ENCODE measurements around the gene TRAPPC12. TPM values are rescaled to one million over a fixed set of nuclear protein-coding genes. Genes with fewer than 3 reads are reported as not detected.
A peak's percentile ranks its signal among the peaks of the same experiment; 100 is the strongest.

Gene TRAPPC12
- total RNA-seq, 2 donors from 2014 or later = 98.2 to 103 TPM

DNA sequence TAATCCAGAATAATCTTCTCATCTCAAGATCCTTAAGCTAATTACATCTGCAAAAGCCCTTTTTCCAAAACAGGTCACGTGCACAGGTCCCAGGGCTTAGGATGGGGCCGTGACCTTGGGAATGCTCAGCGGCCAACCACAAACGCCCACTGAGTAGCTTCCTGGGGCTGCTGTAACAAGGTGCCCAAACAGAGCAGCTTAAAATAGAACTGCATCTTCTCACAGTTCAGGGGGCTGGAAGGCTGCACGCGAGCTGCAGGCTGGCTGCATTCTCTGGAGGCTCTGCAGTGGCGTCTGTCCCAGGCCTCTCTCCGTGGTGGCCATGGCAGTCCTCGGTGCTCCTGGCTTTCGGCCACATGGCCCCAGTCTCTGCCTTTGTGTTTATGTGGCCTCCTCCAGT is 107.9 kb downstream of the TRAPPC12 start:
- Histone ChIP-seq H3K4me1 (ENCODE audit: control insufficient read depth, insufficient read depth, low read length) (no peaks in the 10 kb centered on the region), H3K27me3 (ENCODE audit: control insufficient read depth, insufficient read depth, low read length, poor library complexity, severe bottlenecking) (no peaks in the 10 kb centered on the region), H3K27ac (ENCODE audit: low read depth, low read length) (no peak overlapping the region), H3K9ac (ENCODE audit: extremely low read depth, low read length, poor library complexity, severe bottlenecking) (no peak overlapping the region), H3K36me3 (ENCODE audit: control insufficient read depth, insufficient read depth, low read length) (no peaks in the 10 kb centered on the region), H3K9me3 (ENCODE audit: control insufficient read depth, low read length) (no peaks in the 10 kb centered on the region), H3K4me3 (ENCODE audit: low read length) (no peak overlapping the region)
- H3K9me3 Mint-ChIP-seq = peaks cover 11% of the 10 kb centered on the region
- H3K27ac Mint-ChIP-seq = no peak overlapping the region
- no peaks in the 10 kb centered on the region for H3K4me1 Mint-ChIP-seq
- H3K36me3 Mint-ChIP-seq (ENCODE audit: low read depth) = peaks cover 9% of the 10 kb centered on the region
- TF ChIP-seq, protein P1, sequence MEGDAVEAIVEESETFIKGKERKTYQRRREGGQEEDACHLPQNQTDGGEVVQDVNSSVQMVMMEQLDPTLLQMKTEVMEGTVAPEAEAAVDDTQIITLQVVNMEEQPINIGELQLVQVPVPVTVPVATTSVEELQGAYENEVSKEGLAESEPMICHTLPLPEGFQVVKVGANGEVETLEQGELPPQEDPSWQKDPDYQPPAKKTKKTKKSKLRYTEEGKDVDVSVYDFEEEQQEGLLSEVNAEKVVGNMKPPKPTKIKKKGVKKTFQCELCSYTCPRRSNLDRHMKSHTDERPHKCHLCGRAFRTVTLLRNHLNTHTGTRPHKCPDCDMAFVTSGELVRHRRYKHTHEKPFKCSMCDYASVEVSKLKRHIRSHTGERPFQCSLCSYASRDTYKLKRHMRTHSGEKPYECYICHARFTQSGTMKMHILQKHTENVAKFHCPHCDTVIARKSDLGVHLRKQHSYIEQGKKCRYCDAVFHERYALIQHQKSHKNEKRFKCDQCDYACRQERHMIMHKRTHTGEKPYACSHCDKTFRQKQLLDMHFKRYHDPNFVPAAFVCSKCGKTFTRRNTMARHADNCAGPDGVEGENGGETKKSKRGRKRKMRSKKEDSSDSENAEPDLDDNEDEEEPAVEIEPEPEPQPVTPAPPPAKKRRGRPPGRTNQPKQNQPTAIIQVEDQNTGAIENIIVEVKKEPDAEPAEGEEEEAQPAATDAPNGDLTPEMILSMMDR (conservative IDR thresholded peaks at IDR 0.05) = no peak
- H3K4me3 Mint-ChIP-seq = no peak overlapping the region
- DNase-seq = no peak
- WGBS, 2 experiments (ENCODE audit: insufficient coverage in 1 of 2, insufficient read length in 1 of 2) = 94 to 97% methylated on average over 7 to 10 of the region's 10 CpGs
- H3K27me3 Mint-ChIP-seq (ENCODE audit: insufficient read depth) = no peaks in the 10 kb centered on the region

GRCh38 chr2:3488061-3488531 is 108.6 kb downstream of the TRAPPC12 start:
- no peak overlapping the region for H3K27ac Mint-ChIP-seq

GRCh38 chr2:3488855-3489763 is 109.6 kb downstream of the TRAPPC12 start:
- H3K9me3 ChIP-seq (ENCODE audit: control insufficient read depth, low read length) = no peaks in the 10 kb centered on the region
- H3K27me3 ChIP-seq (ENCODE audit: control insufficient read depth, insufficient read depth, low read length, poor library complexity, severe bottlenecking) = no peaks in the 10 kb centered on the region
- no peak overlapping the region for H3K4me3 Mint-ChIP-seq
- peak; percentile 56 for DNase-seq
- no peak overlapping the region for H3K27ac Mint-ChIP-seq
- H3K27me3 Mint-ChIP-seq (ENCODE audit: insufficient read depth) = no peaks in the 10 kb centered on the region
- H3K36me3 ChIP-seq (ENCODE audit: control insufficient read depth, insufficient read depth, low read length) = no peaks in the 10 kb centered on the region
- H3K27ac ChIP-seq (ENCODE audit: low read depth, low read length) = no peak overlapping the region
- H3K4me1 Mint-ChIP-seq = peaks cover 3% of the 10 kb centered on the region
- H3K36me3 Mint-ChIP-seq (ENCODE audit: low read depth) = peaks cover 9% of the 10 kb centered on the region
- 88 to 89% methylated on average over 17 to 27 of the region's 27 CpGs for WGBS, 2 experiments (ENCODE audit: insufficient coverage in 1 of 2, insufficient read length in 1 of 2)
- H3K4me1 ChIP-seq (ENCODE audit: control insufficient read depth, insufficient read depth, low read length) = no peaks in the 10 kb centered on the region
- TF ChIP-seq, protein P1 (conservative IDR thresholded peaks at IDR 0.05) = no peak
- no peak overlapping the region for H3K4me3 ChIP-seq (ENCODE audit: low read length)
- no peak overlapping the region for H3K9ac ChIP-seq (ENCODE audit: extremely low read depth, low read length, poor library complexity, severe bottlenecking)
- peaks cover 11% of the 10 kb centered on the region for H3K9me3 Mint-ChIP-seq

More at GRCh38 chr2:3488061-3488531, 108.6 kb downstream of the TRAPPC12 start:
- no peak for DNase-seq
- Mint-ChIP-seq H3K27me3 (ENCODE audit: insufficient read depth) (no peaks in the 10 kb centered on the region), H3K4me3 (no peak overlapping the region), H3K4me1 (no peaks in the 10 kb centered on the region), H3K36me3 (ENCODE audit: low read depth) (peaks cover 9% of the 10 kb centered on the region), H3K9me3 (peaks cover 11% of the 10 kb centered on the region)
- no peak overlapping the region for H3K9ac ChIP-seq (ENCODE audit: extremely low read depth, low read length, poor library complexity, severe bottlenecking)
- TF ChIP-seq, protein P1 (conservative IDR thresholded peaks at IDR 0.05) = no peak
- H3K9me3 ChIP-seq (ENCODE audit: control insufficient read depth, low read length) = no peaks in the 10 kb centered on the region
- H3K27me3 ChIP-seq (ENCODE audit: control insufficient read depth, insufficient read depth, low read length, poor library complexity, severe bottlenecking) = no peaks in the 10 kb centered on the region
- H3K27ac ChIP-seq (ENCODE audit: low read depth, low read length) = no peak overlapping the region
- H3K4me1 ChIP-seq (ENCODE audit: control insufficient read depth, insufficient read depth, low read length) = no peaks in the 10 kb centered on the region
- H3K36me3 ChIP-seq (ENCODE audit: control insufficient read depth, insufficient read depth, low read length) = no peaks in the 10 kb centered on the region
- no peak overlapping the region for H3K4me3 ChIP-seq (ENCODE audit: low read length)
- 91 to 92% methylated on average over 3 to 6 of the region's 6 CpGs for WGBS, 2 experiments (ENCODE audit: insufficient coverage in 1 of 2, insufficient read length in 1 of 2)
